ENCODE measurements around the gene PLA2G12B. TPM values are rescaled to one million over a fixed set of nuclear protein-coding genes. Genes with fewer than 3 reads are reported as not detected.

The PLA2G12B gene
- total and polyA plus RNA-seq, 3 donors from 2014 or later, result 0.29 TPM; not detected in 2

DNA sequence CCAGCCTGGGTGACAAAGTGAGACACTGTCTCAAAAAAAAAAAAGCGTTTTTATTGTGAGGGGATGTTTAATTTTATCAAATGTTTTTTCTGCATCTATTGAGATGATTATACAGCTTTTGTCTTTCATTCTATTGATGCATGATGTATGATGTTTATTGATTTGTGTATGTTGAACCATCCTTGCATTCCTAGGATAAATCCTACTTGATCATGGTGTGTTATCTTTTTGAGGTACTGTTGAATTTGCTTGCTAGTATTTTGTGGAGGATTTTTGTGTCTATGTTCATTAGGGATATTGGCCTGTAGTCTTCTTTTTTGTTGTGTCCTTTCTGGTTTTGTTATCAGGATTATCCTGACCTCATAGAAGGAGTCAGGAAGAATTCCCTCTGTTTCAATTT, 22.3 kb upstream of the PLA2G12B start:
- intact Hi-C loops (cut with DNase I; ENCODE audit: low total_unique reads), result no loop called here
- TF ChIP-seq, protein P1, sequence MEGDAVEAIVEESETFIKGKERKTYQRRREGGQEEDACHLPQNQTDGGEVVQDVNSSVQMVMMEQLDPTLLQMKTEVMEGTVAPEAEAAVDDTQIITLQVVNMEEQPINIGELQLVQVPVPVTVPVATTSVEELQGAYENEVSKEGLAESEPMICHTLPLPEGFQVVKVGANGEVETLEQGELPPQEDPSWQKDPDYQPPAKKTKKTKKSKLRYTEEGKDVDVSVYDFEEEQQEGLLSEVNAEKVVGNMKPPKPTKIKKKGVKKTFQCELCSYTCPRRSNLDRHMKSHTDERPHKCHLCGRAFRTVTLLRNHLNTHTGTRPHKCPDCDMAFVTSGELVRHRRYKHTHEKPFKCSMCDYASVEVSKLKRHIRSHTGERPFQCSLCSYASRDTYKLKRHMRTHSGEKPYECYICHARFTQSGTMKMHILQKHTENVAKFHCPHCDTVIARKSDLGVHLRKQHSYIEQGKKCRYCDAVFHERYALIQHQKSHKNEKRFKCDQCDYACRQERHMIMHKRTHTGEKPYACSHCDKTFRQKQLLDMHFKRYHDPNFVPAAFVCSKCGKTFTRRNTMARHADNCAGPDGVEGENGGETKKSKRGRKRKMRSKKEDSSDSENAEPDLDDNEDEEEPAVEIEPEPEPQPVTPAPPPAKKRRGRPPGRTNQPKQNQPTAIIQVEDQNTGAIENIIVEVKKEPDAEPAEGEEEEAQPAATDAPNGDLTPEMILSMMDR (IDR thresholded peaks at IDR 0.05), result no peak
- TF ChIP-seq POLR2A (IDR thresholded peaks at IDR 0.05), result no peak
- no peak overlapping the region for H3K4me3 ChIP-seq
- no peak for DNase-seq
- no peaks in the 10 kb centered on the region for H3K27me3 ChIP-seq
- H3K27ac ChIP-seq, result no peak overlapping the region
- H3K4me1 ChIP-seq, result no peaks in the 10 kb centered on the region
- no peaks in the 10 kb centered on the region for H3K9me3 ChIP-seq
- H3K36me3 ChIP-seq (ENCODE audit: low read depth, missing control alignments), result no peaks in the 10 kb centered on the region
- WGBS, 2 donors, result 80 to 86% methylated on average over 1 of the region's 1 CpG

DNA sequence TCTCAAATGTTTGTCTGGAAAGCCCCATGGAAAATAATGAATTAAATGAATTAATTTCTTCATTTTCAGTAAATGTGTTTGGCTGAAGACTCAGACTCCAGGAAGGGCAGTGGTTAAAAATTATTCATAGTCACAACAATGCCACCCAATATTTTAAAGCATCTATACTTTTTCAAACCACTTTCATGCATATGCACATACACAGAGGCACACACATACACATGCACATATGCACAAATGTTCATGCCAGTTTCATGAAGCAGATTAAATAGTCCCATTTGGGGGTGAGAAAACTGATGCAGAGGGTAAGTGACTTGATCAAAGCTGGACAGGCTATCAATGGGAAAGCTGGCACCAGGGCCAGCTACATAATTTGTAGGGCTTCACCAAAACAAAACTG, 1.4 kb upstream of the PLA2G12B start:
- Histone ChIP-seq H3K36me3 (ENCODE audit: low read depth, missing control alignments) (no peaks in the 10 kb centered on the region), H3K27me3 (no peaks in the 10 kb centered on the region), H3K9me3 (no peaks in the 10 kb centered on the region), H3K4me1 (no peaks in the 10 kb centered on the region), H3K4me3 (no peak overlapping the region), H3K27ac (no peak overlapping the region)
- TF ChIP-seq POLR2A (IDR thresholded peaks at IDR 0.05), result no peak
- TF ChIP-seq, protein P1 (IDR thresholded peaks at IDR 0.05), result no peak
- intact Hi-C loops (cut with DNase I; ENCODE audit: low total_unique reads), result no loop called here
- no peak for DNase-seq

DNA sequence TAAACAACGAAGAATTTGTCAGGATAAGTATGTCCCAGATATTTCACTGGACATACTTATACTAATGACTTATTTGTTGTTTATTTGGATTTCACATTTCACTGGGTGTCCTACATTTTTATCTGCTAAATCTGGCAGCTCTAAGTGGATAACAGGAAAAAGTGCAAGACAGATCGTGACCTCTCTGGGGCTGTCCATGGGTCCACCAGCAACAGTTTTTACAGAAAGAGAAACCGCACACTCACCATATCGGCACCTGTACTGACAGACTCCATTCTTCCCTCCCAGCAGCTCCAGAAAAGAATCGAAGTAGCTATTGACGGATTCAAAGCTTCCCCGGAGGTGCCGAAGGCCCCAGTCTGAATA, 393 bp downstream of the PLA2G12B start:
- Histone ChIP-seq H3K36me3 (ENCODE audit: low read depth, missing control alignments) (no peaks in the 10 kb centered on the region), H3K9me3 (no peaks in the 10 kb centered on the region), H3K4me3 (no peak overlapping the region), H3K27ac (no peak overlapping the region), H3K4me1 (no peaks in the 10 kb centered on the region), H3K27me3 (no peaks in the 10 kb centered on the region)
- 74 to 81% methylated on average over 5 to 8 of the region's 8 CpGs for WGBS, 2 donors
- TF ChIP-seq POLR2A (IDR thresholded peaks at IDR 0.05), result no peak
- TF ChIP-seq, protein P1 (IDR thresholded peaks at IDR 0.05), result no peak
- no peak for DNase-seq
- intact Hi-C loops (cut with DNase I; ENCODE audit: low total_unique reads), result no loop called here

DNA sequence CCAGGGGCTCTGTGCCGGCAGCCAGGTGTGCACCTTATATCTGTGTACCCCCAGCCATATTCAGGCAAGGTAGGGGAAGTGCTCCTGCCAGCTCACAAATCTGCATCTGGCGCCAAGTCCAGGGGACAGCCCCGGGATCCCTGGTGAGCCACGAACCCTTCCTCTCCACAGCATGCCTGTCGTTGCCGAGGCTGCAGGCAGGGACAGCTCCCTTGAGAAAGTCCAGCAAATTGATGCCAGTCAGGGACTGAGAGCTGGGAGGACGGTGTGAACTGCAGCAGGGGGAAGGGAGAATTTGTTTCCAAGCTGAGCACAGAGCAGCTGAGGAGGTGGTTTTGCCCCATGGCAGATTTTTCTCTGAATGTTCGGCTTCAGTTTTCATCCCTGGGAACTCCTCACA, 919 bp downstream of the PLA2G12B start:
- WGBS, 2 donors, result 72 to 86% methylated on average over 4 to 8 of the region's 8 CpGs
- intact Hi-C loops (cut with DNase I; ENCODE audit: low total_unique reads), result no loop called here
- no peak for DNase-seq

DNA sequence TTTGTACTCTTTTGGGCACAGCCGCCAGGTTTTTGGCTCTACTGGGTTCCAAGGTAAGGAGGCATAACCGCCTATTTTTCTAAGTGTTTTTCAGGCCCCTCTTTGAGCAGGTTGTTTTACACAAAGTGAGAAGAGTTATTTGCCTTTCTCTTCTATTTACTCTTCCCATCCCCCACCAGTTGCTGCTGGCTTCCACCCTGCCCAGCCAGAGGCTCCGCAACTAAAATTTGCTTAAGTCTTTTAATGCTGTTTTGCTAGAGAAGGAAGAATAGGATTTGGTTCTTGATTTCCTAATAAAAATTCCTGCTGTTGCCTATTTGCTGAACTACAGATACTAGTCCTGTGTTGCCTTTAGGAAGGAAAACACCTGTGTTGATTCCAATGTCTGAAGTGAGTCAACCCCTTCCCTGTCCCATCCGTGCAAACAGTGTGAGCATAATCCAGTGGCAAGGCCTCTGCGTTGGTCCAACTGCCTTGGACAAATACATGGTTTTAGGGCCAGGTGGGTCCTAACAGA, 1.9 kb downstream of the PLA2G12B start:
- Histone ChIP-seq H3K27ac (no peak overlapping the region), H3K4me3 (no peak overlapping the region), H3K4me1 (no peaks in the 10 kb centered on the region), H3K36me3 (ENCODE audit: low read depth, missing control alignments) (no peaks in the 10 kb centered on the region), H3K27me3 (no peaks in the 10 kb centered on the region), H3K9me3 (no peaks in the 10 kb centered on the region)
- 80 to 81% methylated on average over 5 of the region's 5 CpGs for WGBS, 2 donors
- intact Hi-C loops (cut with DNase I; ENCODE audit: low total_unique reads), result no loop called here
- DNase-seq, result no peak
- TF ChIP-seq, protein P1 (IDR thresholded peaks at IDR 0.05), result no peak

More for the DNA sequence above, 919 bp downstream of the PLA2G12B start:
- Histone ChIP-seq H3K4me1 (no peaks in the 10 kb centered on the region), H3K9me3 (no peaks in the 10 kb centered on the region), H3K27ac (no peak overlapping the region), H3K4me3 (no peak overlapping the region), H3K27me3 (no peaks in the 10 kb centered on the region), H3K36me3 (ENCODE audit: low read depth, missing control alignments) (no peaks in the 10 kb centered on the region)
- no peak for TF ChIP-seq POLR2A (IDR thresholded peaks at IDR 0.05)
- TF ChIP-seq, protein P1 (IDR thresholded peaks at IDR 0.05), result no peak
